Thyroid gland (tissue), 4 donors: ENCODE data around the gene KCNJ9.

Source experiments
- POLR2A ChIP-seq, 2 donors: fragments of 450-650 bp; IDR thresholded peaks; one replicate each; pipeline ENCODE4 v1.6.1; 2017; ENCODE audit warnings: antibody characterized with exemption in 2 of 2, mild to moderate bottlenecking in 2 of 2, moderate library complexity in 1 of 2
- TF ChIP-seq, protein P1 (sequence below), 6 experiments: fragments of 200-600 bp in 3 of 6; fragments of 450-650 bp in 3 of 6; sonication (generic) in 3 of 6; IDR thresholded peaks; one replicate each; pipeline ENCODE4 v1.5.1; 2016 to 2019; ENCODE audit warnings: antibody characterized with exemption in 6 of 6, mild to moderate bottlenecking in 2 of 6, inconsistent platforms in 1 of 6, moderate library complexity in 1 of 6

DNA sequence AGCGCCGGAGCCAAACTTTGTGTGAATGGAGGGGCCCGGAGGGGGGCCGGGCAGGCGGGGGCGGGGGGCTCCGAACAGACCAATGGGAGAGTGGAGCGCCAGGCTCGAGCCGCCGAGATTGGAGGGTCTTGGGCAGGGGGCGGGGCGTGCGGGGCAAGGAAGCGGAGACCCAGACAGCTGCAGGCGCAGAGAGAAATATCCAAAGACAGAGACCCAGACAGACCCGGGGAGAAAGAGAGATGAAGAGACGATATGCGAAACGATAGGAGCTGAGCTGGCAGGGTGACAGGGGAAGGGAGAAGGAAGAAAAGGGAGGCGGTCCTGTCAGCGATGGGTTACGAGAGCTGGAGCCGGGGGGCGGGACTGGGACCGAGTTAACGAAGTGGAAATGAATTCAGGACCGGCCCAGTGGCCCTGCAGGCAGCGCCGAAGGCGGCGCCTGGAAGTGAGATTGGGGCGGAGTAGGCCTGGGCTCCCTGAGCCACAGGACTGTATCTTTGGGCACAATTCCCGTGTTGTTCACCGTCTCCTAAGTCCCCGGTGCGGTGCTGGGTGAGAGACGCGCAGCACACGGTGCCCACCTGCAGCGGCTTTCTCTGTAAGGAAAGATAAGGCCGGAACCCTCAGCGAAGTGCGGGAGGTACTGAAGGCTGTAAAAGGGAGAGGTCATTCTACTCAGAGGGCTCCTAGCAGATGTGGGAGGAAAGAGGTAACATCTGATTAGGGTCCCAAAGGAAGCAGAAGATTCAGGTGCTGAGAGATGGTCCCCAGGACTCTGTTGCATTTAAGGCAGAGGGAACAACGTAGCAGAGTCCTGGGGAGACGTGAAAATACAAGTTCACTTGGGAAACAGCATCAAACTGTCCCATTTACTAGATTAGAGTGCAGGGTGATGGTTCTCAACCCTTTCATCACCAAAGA is 10.8 kb upstream of the KCNJ9 start:
- TF ChIP-seq, protein P1, sequence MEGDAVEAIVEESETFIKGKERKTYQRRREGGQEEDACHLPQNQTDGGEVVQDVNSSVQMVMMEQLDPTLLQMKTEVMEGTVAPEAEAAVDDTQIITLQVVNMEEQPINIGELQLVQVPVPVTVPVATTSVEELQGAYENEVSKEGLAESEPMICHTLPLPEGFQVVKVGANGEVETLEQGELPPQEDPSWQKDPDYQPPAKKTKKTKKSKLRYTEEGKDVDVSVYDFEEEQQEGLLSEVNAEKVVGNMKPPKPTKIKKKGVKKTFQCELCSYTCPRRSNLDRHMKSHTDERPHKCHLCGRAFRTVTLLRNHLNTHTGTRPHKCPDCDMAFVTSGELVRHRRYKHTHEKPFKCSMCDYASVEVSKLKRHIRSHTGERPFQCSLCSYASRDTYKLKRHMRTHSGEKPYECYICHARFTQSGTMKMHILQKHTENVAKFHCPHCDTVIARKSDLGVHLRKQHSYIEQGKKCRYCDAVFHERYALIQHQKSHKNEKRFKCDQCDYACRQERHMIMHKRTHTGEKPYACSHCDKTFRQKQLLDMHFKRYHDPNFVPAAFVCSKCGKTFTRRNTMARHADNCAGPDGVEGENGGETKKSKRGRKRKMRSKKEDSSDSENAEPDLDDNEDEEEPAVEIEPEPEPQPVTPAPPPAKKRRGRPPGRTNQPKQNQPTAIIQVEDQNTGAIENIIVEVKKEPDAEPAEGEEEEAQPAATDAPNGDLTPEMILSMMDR (IDR thresholded peaks at IDR 0.05), result no peak
- TF ChIP-seq POLR2A (IDR thresholded peaks at IDR 0.05), result peak in 1 of 2 donors; percentile 40
